Neural crest cell (in vitro differentiated cells): ENCODE data around the gene SCARB1. TPM values are rescaled to one million over a fixed set of nuclear protein-coding genes. Genes with fewer than 3 reads are reported as not detected.

ENCODE experiments used
- DNase-seq: peaks from one replicate; pipeline ENCODE4 v3.0.0; 2021; ENCODE audit warnings: low read depth, mixed read lengths, low spot score
- H3K27ac Mint-ChIP-seq: one replicate; pipeline ENCODE4 v1.8.0; 2021; ENCODE audit warnings: mild to moderate bottlenecking, mixed read lengths; ENCODE audit not compliant: unreplicated experiment
- H3K27me3 Mint-ChIP-seq: 2 replicates; pipeline ENCODE4 v1.8.0; 2021; ENCODE audit warnings: low read depth, mild to moderate bottlenecking, mixed read lengths
- H3K36me3 Mint-ChIP-seq: 2 replicates; pipeline ENCODE4 v1.8.0; 2021; ENCODE audit warnings: low read depth, mild to moderate bottlenecking, mixed read lengths
- H3K4me1 Mint-ChIP-seq: 2 replicates; pipeline ENCODE4 v1.8.0; 2021; ENCODE audit warnings: mixed read lengths
- H3K4me3 Mint-ChIP-seq: one replicate; pipeline ENCODE4 v1.8.0; 2021; ENCODE audit warnings: mild to moderate bottlenecking, mixed read lengths
- H3K9me3 Mint-ChIP-seq: 2 replicates; pipeline ENCODE4 v1.8.0; 2021; ENCODE audit warnings: mixed read lengths
- total RNA-seq: library from RNA; stranded (reverse); gene quantifications from 2 replicates; pipeline ENCODE4 v1.2.1, GENCODE V29; 2021
- TF ChIP-seq, protein P1 (sequence below): fragments of 200-600 bp; sonication (generic); conservative IDR thresholded peaks from 2 replicates; pipeline ENCODE4 v1.5.0; 2021; ENCODE audit warnings: antibody characterized with exemption, mild to moderate bottlenecking

SCARB1 gene
- total RNA-seq, 1 donor from 2014 or later = 50.9 TPM

DNA sequence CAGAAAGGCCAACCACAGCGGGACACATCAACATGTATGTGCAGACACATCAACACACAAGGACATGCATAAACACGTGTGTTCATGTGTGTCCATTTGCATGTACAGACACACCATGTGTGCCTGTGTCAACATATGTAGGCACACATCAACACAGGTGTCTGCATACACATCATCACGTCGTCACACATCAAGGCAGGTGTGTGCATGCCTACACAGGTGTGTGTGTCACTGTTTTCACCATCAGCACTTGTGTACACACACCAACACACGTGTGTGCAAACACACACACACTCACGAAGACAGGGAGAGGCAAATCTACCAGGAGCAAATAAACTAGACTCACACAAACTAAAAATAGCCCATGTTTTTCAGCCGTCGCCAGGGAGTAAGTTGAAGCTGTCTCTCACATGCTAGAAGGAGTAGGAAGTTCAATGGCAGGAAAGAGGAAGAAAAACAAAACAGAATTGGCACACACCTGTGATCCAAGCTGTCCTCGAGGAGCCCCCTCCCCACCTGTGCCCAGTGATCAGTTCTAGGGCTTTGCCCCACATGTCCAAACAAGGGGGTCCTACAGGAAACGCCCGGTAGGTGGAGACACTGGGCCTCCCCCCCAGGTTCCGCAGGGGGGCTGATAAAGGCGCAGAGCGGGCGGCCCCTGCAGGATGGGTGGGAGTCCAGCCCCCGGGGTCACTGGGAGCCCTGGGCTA is 7.4 kb downstream of the SCARB1 start:
- TF ChIP-seq, protein P1, sequence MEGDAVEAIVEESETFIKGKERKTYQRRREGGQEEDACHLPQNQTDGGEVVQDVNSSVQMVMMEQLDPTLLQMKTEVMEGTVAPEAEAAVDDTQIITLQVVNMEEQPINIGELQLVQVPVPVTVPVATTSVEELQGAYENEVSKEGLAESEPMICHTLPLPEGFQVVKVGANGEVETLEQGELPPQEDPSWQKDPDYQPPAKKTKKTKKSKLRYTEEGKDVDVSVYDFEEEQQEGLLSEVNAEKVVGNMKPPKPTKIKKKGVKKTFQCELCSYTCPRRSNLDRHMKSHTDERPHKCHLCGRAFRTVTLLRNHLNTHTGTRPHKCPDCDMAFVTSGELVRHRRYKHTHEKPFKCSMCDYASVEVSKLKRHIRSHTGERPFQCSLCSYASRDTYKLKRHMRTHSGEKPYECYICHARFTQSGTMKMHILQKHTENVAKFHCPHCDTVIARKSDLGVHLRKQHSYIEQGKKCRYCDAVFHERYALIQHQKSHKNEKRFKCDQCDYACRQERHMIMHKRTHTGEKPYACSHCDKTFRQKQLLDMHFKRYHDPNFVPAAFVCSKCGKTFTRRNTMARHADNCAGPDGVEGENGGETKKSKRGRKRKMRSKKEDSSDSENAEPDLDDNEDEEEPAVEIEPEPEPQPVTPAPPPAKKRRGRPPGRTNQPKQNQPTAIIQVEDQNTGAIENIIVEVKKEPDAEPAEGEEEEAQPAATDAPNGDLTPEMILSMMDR = no peak
- no peak overlapping the region for H3K27ac Mint-ChIP-seq
- H3K36me3 Mint-ChIP-seq = peaks cover 4% of the 10 kb centered on the region
- H3K4me3 Mint-ChIP-seq = no peak overlapping the region
- H3K27me3 Mint-ChIP-seq = no peaks in the 10 kb centered on the region
- DNase-seq = no peak
- no peaks in the 10 kb centered on the region for H3K9me3 Mint-ChIP-seq
- peaks cover 57% of the 10 kb centered on the region for H3K4me1 Mint-ChIP-seq

DNA sequence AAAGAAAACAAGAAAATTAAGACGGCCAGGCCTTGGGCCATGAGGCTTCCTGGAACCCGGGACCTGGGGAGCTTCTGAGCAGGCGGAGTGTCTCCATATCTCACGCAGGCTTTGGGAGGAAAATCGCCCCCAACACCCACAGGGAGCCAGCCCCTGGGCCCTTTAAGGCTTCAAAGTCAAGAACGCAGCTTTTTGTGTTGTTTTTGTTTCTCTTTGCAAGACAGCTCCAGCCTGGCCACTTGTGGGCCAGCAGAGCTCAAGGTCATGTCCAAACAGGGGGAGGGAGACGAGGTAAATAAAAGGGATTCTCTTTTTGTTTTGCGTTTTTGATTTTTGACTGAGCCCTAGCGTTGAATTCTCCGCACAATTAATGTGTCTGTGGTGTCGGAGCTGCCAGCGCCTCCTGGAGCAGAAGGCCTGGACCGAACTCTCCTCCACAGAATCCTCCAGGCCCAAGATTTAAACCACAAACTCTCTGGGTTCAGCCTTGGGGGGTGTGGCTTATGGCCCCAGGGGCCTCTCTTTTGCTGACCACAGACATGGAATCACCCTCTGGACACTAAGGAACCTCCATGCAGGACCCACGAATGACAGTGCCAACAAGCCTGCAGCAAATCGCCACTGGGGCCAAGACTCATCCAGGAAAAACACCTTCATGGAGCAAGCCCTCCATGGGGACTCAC is 8.2 kb downstream of the SCARB1 start:
- H3K27me3 Mint-ChIP-seq = no peaks in the 10 kb centered on the region
- H3K9me3 Mint-ChIP-seq = no peaks in the 10 kb centered on the region
- H3K4me1 Mint-ChIP-seq = peaks cover 53% of the 10 kb centered on the region
- TF ChIP-seq, protein P1 = no peak
- DNase-seq = no peak
- H3K36me3 Mint-ChIP-seq = peaks cover 7% of the 10 kb centered on the region
- no peak overlapping the region for H3K4me3 Mint-ChIP-seq
- H3K27ac Mint-ChIP-seq = no peak overlapping the region

DNA sequence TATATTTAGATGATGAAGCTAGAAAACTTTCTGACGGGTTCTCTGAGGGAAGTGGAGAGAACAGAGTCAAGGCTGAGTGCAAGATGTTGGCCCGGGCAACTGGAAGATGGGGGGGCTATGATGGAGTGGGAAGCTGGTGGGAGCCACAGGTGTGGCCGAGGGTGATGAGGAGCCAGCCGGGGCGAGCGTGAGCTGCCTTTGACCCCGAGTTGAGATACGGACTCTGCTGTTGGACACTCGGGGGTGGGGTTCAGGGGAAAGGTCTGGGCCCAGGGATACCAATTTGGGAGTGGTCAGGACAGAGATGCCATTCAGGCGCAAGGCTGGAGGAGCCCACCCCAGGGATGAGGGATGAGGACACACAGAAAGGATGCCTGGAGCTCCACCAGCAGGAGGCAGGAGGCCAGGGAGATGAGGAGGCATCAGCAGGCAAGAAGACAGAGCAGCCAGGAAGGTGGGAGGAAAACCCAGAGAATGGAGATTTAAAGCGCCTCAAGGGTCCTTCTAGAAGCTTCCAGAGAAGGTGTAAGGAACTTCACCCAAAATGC is 9.0 kb downstream of the SCARB1 start:
- H3K27me3 Mint-ChIP-seq = no peaks in the 10 kb centered on the region
- peaks cover 7% of the 10 kb centered on the region for H3K36me3 Mint-ChIP-seq
- H3K4me1 Mint-ChIP-seq = peaks cover 50% of the 10 kb centered on the region
- peak overlapping the region; percentile 39 for H3K27ac Mint-ChIP-seq
- H3K9me3 Mint-ChIP-seq = no peaks in the 10 kb centered on the region
- TF ChIP-seq, protein P1 = no peak
- no peak overlapping the region for H3K4me3 Mint-ChIP-seq
- no peak for DNase-seq

DNA sequence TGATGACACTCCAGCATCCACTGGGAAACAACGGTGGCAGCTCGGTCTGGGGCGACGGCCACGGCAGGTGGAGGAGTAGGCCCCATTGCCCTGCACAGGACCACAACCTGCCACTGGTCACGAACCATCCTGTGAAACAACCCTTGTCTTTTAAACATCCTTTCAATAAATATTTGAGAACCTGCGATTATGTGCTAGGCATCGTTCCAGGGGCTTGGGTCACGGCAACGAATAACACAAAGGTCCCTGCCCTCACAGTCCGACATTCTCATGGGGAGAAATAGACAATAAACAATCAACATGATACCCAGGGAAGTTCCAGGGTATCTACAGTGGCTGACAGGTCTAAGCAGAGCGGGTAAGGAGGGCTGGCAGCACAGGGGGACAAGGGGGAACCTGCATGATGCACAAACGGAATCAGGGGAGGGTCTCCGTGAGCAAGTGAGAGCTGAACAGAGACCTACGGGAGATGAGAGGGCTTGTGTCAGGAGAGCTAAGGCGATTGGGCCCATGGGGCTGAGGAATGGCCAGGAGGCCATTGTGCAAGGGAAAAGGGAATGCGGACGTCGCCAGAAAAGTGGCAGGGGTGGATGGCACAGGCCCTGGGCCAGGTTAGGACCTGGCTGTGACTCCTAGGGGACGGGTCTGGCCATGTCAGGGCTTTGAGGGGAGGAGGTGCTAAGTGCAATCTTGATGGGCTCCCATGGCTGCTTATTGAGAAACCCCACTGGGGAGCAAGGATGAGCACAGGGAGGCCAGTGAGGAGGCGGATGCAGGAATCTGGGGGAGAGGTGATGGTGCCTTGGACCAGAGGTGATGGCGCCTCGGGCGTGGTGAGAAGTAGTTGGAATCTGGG is 9.7 kb downstream of the SCARB1 start:
- Mint-ChIP-seq H3K4me1 (peaks cover 50% of the 10 kb centered on the region), H3K9me3 (no peaks in the 10 kb centered on the region), H3K27me3 (no peaks in the 10 kb centered on the region), H3K4me3 (no peak overlapping the region), H3K27ac (no peak overlapping the region), H3K36me3 (peaks cover 7% of the 10 kb centered on the region)
- TF ChIP-seq, protein P1 = no peak
- DNase-seq = no peak

DNA sequence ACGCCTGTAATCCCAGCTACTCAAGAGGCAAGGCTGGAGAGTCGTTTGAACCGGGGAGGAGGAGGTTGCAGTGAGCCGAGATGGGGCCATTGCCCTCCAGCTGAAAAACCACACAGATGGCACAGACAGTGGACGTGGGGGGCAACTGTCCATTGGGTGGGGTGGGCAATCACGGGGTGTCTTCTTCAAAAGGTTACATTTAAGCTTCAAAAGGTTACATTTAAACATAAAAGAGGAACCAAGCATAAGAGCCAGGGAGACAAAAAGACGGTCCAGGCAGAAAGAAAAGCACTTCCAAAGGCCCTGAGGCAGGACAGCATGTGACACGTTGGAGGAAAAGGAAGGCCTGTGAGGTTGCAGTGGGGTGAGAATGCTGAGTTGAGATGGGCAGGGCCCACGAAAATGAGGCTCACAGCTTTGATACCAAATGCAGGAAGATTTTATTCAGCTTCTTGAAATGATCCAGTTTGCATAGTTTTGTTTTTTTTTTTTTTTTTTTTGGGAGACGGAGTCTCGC is 10.7 kb downstream of the SCARB1 start:
- no peak overlapping the region for H3K4me3 Mint-ChIP-seq

More for the DNA sequence above, 10.7 kb downstream of the SCARB1 start:
- Mint-ChIP-seq H3K27me3 (no peaks in the 10 kb centered on the region), H3K9me3 (no peaks in the 10 kb centered on the region), H3K27ac (no peak overlapping the region), H3K36me3 (peaks cover 7% of the 10 kb centered on the region), H3K4me1 (peaks cover 53% of the 10 kb centered on the region)
- TF ChIP-seq, protein P1 = no peak
- DNase-seq = no peak
